ENCODE measurements around the gene VSTM2A.
"Not testable (repeated sequence)": the region's sequence is repeated elsewhere in the genome, so short reads cannot be mapped to it uniquely, and the experiment has no call there.

Gene VSTM2A

GRCh38 chr7:54541669-54542625 lies at the start of gene VSTM2A:
Gene VSTM2A (plus strand): TSS chr7:54542375. CDS start chr7:54542731, 356 bp downstream.
- no peak for DNase-seq (ENCODE audit: low read depth)

GRCh38 chr7:54504531-54504930 lies 37.6 kb upstream of the VSTM2A start:
- not testable (repeated sequence) for DNase-seq (ENCODE audit: low read depth)

- DNase-seq (ENCODE audit: low read depth), result no peak
These were observed 12.6 kb upstream of the VSTM2A start for GRCh38 chr7:54529568-54529967.

- DNase-seq (ENCODE audit: low read depth), result no peak
These were observed 4.1 kb upstream of the VSTM2A start for GRCh38 chr7:54538122-54538521.

GRCh38 chr7:54543051-54543488 lies 895 bp downstream of the VSTM2A start:
- DNase-seq (ENCODE audit: low read depth), result no peak

GRCh38 chr7:54544149-54544526 lies 2.0 kb downstream of the VSTM2A start:
- DNase-seq (ENCODE audit: low read depth), result no peak

- no peak for DNase-seq (ENCODE audit: low read depth)
These were observed 2.5 kb downstream of the VSTM2A start for GRCh38 chr7:54544527-54545240.

GRCh38 chr7:54545241-54545563 lies 3.0 kb downstream of the VSTM2A start:
- DNase-seq (ENCODE audit: low read depth), result no peak

GRCh38 chr7:54546081-54546985 lies 4.2 kb downstream of the VSTM2A start:
- DNase-seq (ENCODE audit: low read depth), result no peak

GRCh38 chr7:54546986-54547314 lies 4.8 kb downstream of the VSTM2A start:
- DNase-seq (ENCODE audit: low read depth), result no peak

GRCh38 chr7:54550471-54550870 lies 8.3 kb downstream of the VSTM2A start:
- DNase-seq (ENCODE audit: low read depth), result no peak

GRCh38 chr7:54556121-54556520 lies 13.9 kb downstream of the VSTM2A start:
- no peak for DNase-seq (ENCODE audit: low read depth)

- no peak for DNase-seq (ENCODE audit: low read depth)
These were observed 17.2 kb downstream of the VSTM2A start for GRCh38 chr7:54559401-54559800.

GRCh38 chr7:54560198-54560597 lies 18.0 kb downstream of the VSTM2A start:
- DNase-seq (ENCODE audit: low read depth), result no peak

GRCh38 chr7:54560723-54561122 lies 18.5 kb downstream of the VSTM2A start:
- no peak for DNase-seq (ENCODE audit: low read depth)

GRCh38 chr7:54563329-54563916 lies 21.2 kb downstream of the VSTM2A start:
- no peak for DNase-seq (ENCODE audit: low read depth)

GRCh38 chr7:54565432-54565831 lies 23.3 kb downstream of the VSTM2A start:
- no peak for DNase-seq (ENCODE audit: low read depth)

GRCh38 chr7:54581511-54581910 lies 39.3 kb downstream of the VSTM2A start:
- DNase-seq (ENCODE audit: low read depth), result no peak

GRCh38 chr7:54591404-54592386 lies 49.5 kb downstream of the VSTM2A start:
- DNase-seq (ENCODE audit: low read depth), result no peak

- no peak for DNase-seq (ENCODE audit: low read depth)
These were observed 54.6 kb downstream of the VSTM2A start for GRCh38 chr7:54596747-54597146.

- DNase-seq (ENCODE audit: low read depth), result no peak
These were observed 73.4 kb downstream of the VSTM2A start for GRCh38 chr7:54615537-54615936.

All from activated T-helper 1 cell treated with Interleukin-2 at 50 U/mL for 16 hours (primary cell).